ENCODE measurements around the gene CCSER1.
"Not testable (repeated sequence)": the region's sequence is repeated elsewhere in the genome, so short reads cannot be mapped to it uniquely, and the experiment has no call there.

CCSER1 gene

GRCh38 chr4:90240333-90240732 lies 113.1 kb downstream of the CCSER1 start:
- Mint-ChIP-seq H3K4me1 (peaks cover 2% of the 10 kb centered on the region), H3K36me3 (no peaks in the 10 kb centered on the region), H3K4me3 (no peak overlapping the region), H3K9me3 (no peaks in the 10 kb centered on the region), H3K27ac (no peak overlapping the region), H3K27me3 (no peaks in the 10 kb centered on the region)
- ATAC-seq (ENCODE audit: low read depth) (no peak), DNase-seq (ENCODE audit: low spot score in 2 of 2) (no peak)

GRCh38 chr4:90241008-90241407 lies 113.8 kb downstream of the CCSER1 start:
- Mint-ChIP-seq H3K27ac (no peak overlapping the region), H3K9me3 (no peaks in the 10 kb centered on the region), H3K36me3 (no peaks in the 10 kb centered on the region), H3K27me3 (no peaks in the 10 kb centered on the region), H3K4me1 (peaks cover 2% of the 10 kb centered on the region), H3K4me3 (no peak overlapping the region)
- ATAC-seq (ENCODE audit: low read depth) (no peak), DNase-seq (ENCODE audit: low spot score in 2 of 2) (no peak)

- H3K4me3 Mint-ChIP-seq: no peak overlapping the region
- peaks cover 10% of the 10 kb centered on the region for H3K4me1 Mint-ChIP-seq
- ATAC-seq (ENCODE audit: low read depth): no peak
- H3K27me3 Mint-ChIP-seq: no peaks in the 10 kb centered on the region
- H3K36me3 Mint-ChIP-seq: no peaks in the 10 kb centered on the region
- H3K9me3 Mint-ChIP-seq: no peaks in the 10 kb centered on the region
- no peak overlapping the region for H3K27ac Mint-ChIP-seq
- no peak for DNase-seq (ENCODE audit: low spot score in 2 of 2)
Observed at GRCh38 chr4:90245837-90246236, 118.6 kb downstream of the CCSER1 start.

GRCh38 chr4:90246816-90247215 lies 119.6 kb downstream of the CCSER1 start:
- Mint-ChIP-seq H3K27ac (no peak overlapping the region), H3K4me1 (peaks cover 10% of the 10 kb centered on the region), H3K27me3 (no peaks in the 10 kb centered on the region), H3K4me3 (no peak overlapping the region), H3K36me3 (no peaks in the 10 kb centered on the region), H3K9me3 (no peaks in the 10 kb centered on the region)
- DNase-seq (ENCODE audit: low spot score in 2 of 2) (no peak), ATAC-seq (ENCODE audit: low read depth) (no peak)

- peaks cover 10% of the 10 kb centered on the region for H3K4me1 Mint-ChIP-seq
- no peak overlapping the region for H3K27ac Mint-ChIP-seq
- no peak for ATAC-seq (ENCODE audit: low read depth)
Observed at GRCh38 chr4:90254357-90254756, 127.2 kb downstream of the CCSER1 start.

GRCh38 chr4:90274175-90274574 lies 147.0 kb downstream of the CCSER1 start:
- Mint-ChIP-seq H3K36me3 (peaks cover 2% of the 10 kb centered on the region), H3K4me1 (peaks cover 3% of the 10 kb centered on the region)

More at GRCh38 chr4:90254357-90254756, 127.2 kb downstream of the CCSER1 start:
- DNase-seq (ENCODE audit: low spot score in 2 of 2): no peak
- H3K27me3 Mint-ChIP-seq: no peaks in the 10 kb centered on the region
- H3K36me3 Mint-ChIP-seq: peaks cover 9% of the 10 kb centered on the region
- no peak overlapping the region for H3K4me3 Mint-ChIP-seq
- H3K9me3 Mint-ChIP-seq: peaks cover 7% of the 10 kb centered on the region

GRCh38 chr4:90280954-90281353 lies 153.8 kb downstream of the CCSER1 start:
- no peak for ATAC-seq (ENCODE audit: low read depth)
- H3K36me3 Mint-ChIP-seq: no peaks in the 10 kb centered on the region
- no peak overlapping the region for H3K27ac Mint-ChIP-seq
- DNase-seq (ENCODE audit: low spot score in 2 of 2): no peak
- no peaks in the 10 kb centered on the region for H3K9me3 Mint-ChIP-seq
- H3K4me1 Mint-ChIP-seq: peaks cover 18% of the 10 kb centered on the region
- no peak overlapping the region for H3K4me3 Mint-ChIP-seq
- H3K27me3 Mint-ChIP-seq: no peaks in the 10 kb centered on the region

More at GRCh38 chr4:90274175-90274574, 147.0 kb downstream of the CCSER1 start:
- no peak overlapping the region for H3K4me3 Mint-ChIP-seq
- DNase-seq (ENCODE audit: low spot score in 2 of 2) (no peak), ATAC-seq (ENCODE audit: low read depth) (no peak)
- H3K27ac Mint-ChIP-seq: no peak overlapping the region
- H3K27me3 Mint-ChIP-seq: no peaks in the 10 kb centered on the region
- peaks cover 1% of the 10 kb centered on the region for H3K9me3 Mint-ChIP-seq

GRCh38 chr4:90281541-90282355 lies 154.6 kb downstream of the CCSER1 start:
- H3K4me1 Mint-ChIP-seq: peaks cover 18% of the 10 kb centered on the region
- H3K27ac Mint-ChIP-seq: no peak overlapping the region
- H3K4me3 Mint-ChIP-seq: no peak overlapping the region

GRCh38 chr4:90290345-90290744 lies 163.2 kb downstream of the CCSER1 start:
- ATAC-seq (ENCODE audit: low read depth): no peak
- Mint-ChIP-seq H3K4me3 (no peak overlapping the region), H3K27ac (no peak overlapping the region), H3K4me1 (peaks cover 16% of the 10 kb centered on the region), H3K36me3 (no peaks in the 10 kb centered on the region), H3K9me3 (no peaks in the 10 kb centered on the region), H3K27me3 (no peaks in the 10 kb centered on the region)
- DNase-seq (ENCODE audit: low spot score in 2 of 2): no peak

More at GRCh38 chr4:90281541-90282355, 154.6 kb downstream of the CCSER1 start:
- no peaks in the 10 kb centered on the region for H3K36me3 Mint-ChIP-seq
- no peaks in the 10 kb centered on the region for H3K9me3 Mint-ChIP-seq
- DNase-seq (ENCODE audit: low spot score in 2 of 2) (no peak), ATAC-seq (ENCODE audit: low read depth) (no peak)
- H3K27me3 Mint-ChIP-seq: no peaks in the 10 kb centered on the region

- Mint-ChIP-seq H3K4me1 (peaks cover 13% of the 10 kb centered on the region), H3K36me3 (no peaks in the 10 kb centered on the region), H3K4me3 (no peak overlapping the region), H3K27me3 (no peaks in the 10 kb centered on the region), H3K27ac (no peak overlapping the region), H3K9me3 (no peaks in the 10 kb centered on the region)
- ATAC-seq (ENCODE audit: low read depth) (no peak), DNase-seq (ENCODE audit: low spot score in 2 of 2) (no peak)
Observed at GRCh38 chr4:90292438-90292837, 165.2 kb downstream of the CCSER1 start.

- Mint-ChIP-seq H3K36me3 (no peaks in the 10 kb centered on the region), H3K4me3 (no peak overlapping the region), H3K27me3 (no peaks in the 10 kb centered on the region), H3K9me3 (no peaks in the 10 kb centered on the region), H3K4me1 (peaks cover 7% of the 10 kb centered on the region), H3K27ac (no peak overlapping the region)
- DNase-seq (ENCODE audit: low spot score in 2 of 2): no peak
- ATAC-seq (ENCODE audit: low read depth): no peak
Observed at GRCh38 chr4:90293320-90293719, 166.1 kb downstream of the CCSER1 start.

GRCh38 chr4:90299373-90299772 lies 172.2 kb downstream of the CCSER1 start:
- ATAC-seq (ENCODE audit: low read depth) (no peak), DNase-seq (ENCODE audit: low spot score in 2 of 2) (no peak)
- Mint-ChIP-seq H3K27me3 (no peaks in the 10 kb centered on the region), H3K4me3 (no peak overlapping the region), H3K9me3 (peaks cover 1% of the 10 kb centered on the region), H3K27ac (no peak overlapping the region), H3K36me3 (peaks cover 4% of the 10 kb centered on the region), H3K4me1 (no peaks in the 10 kb centered on the region)

GRCh38 chr4:90306810-90307209 lies 179.6 kb downstream of the CCSER1 start:
- Mint-ChIP-seq H3K4me3 (no peak overlapping the region), H3K27ac (no peak overlapping the region), H3K4me1 (peaks cover 9% of the 10 kb centered on the region), H3K27me3 (no peaks in the 10 kb centered on the region), H3K9me3 (peaks cover 1% of the 10 kb centered on the region), H3K36me3 (peaks cover 13% of the 10 kb centered on the region)
- ATAC-seq (ENCODE audit: low read depth): no peak
- no peak for DNase-seq (ENCODE audit: low spot score in 2 of 2)

- not testable (repeated sequence) for ATAC-seq (ENCODE audit: low read depth); H3K9me3 Mint-ChIP-seq; H3K4me1 Mint-ChIP-seq; H3K27me3 Mint-ChIP-seq; H3K4me3 Mint-ChIP-seq; DNase-seq (ENCODE audit: low spot score in 2 of 2); H3K27ac Mint-ChIP-seq
- H3K36me3 Mint-ChIP-seq: peaks cover 17% of the 10 kb centered on the region
Observed at GRCh38 chr4:90317140-90317539, 189.9 kb downstream of the CCSER1 start.

- no peaks in the 10 kb centered on the region for H3K4me1 Mint-ChIP-seq
- H3K36me3 Mint-ChIP-seq: peaks cover 20% of the 10 kb centered on the region
- no peaks in the 10 kb centered on the region for H3K9me3 Mint-ChIP-seq
- H3K4me3 Mint-ChIP-seq: no peak overlapping the region
- no peaks in the 10 kb centered on the region for H3K27me3 Mint-ChIP-seq
- ATAC-seq (ENCODE audit: low read depth) (no peak), DNase-seq (ENCODE audit: low spot score in 2 of 2) (no peak)
- no peak overlapping the region for H3K27ac Mint-ChIP-seq
Observed at GRCh38 chr4:90317785-90318184, 190.6 kb downstream of the CCSER1 start.
